B cell (primary cell): ENCODE results near the gene DNAI1. TPM values are rescaled to one million over a fixed set of nuclear protein-coding genes. Genes with fewer than 3 reads are reported as not detected.

ENCODE experiments used
- ATAC-seq: fragments of 200-7000 bp; cut with Tn5 transposase; one replicate; pipeline ENCODE4 v1.10.0; 2021; ENCODE audit warnings: low read depth, mild to moderate bottlenecking, moderate number of reproducible peaks, moderate library complexity
- CTCF ChIA-PET: fragments of 350-600 bp; sonication (Branson Sonifier 250); formaldehyde crosslinking; loops from one replicate; lab custom pipeline; 2021; ENCODE audit warnings: antibody characterized with exemption, inconsistent platforms; lab: Charles Lee
- POLR2A ChIA-PET: fragments of 350-600 bp; sonication (Branson Sonifier 250); formaldehyde crosslinking; loops from one replicate; lab custom pipeline; 2021; ENCODE audit warnings: antibody characterized with exemption; lab: Charles Lee
- DNase-seq: peaks from one replicate; pipeline ENCODE4 v3.0.0; 2013
- H2AFZ ChIP-seq: 2 replicates; pipeline ENCODE4 v1.6.1; 2012; ENCODE audit warnings: mild to moderate bottlenecking, low read depth, low read length; ENCODE audit not compliant: insufficient read depth, poor library complexity, severe bottlenecking
- H3K27ac ChIP-seq, 2 donors: 1 replicate in 1 of 2; 2 replicates in 1 of 2; pipeline ENCODE4 v1.5.1; 2012 to 2013; ENCODE audit warnings: low read length in 2 of 2, mild to moderate bottlenecking in 2 of 2, moderate library complexity in 1 of 2
- H3K27me3 ChIP-seq, 4 experiments: fragments of 200-600 bp in 1 of 4; sonication (generic) in 1 of 4; replicated peaks in 1 of 4; 1 replicate in 2 of 4; 2 replicates in 2 of 4; pipeline versions ENCODE4 v1.6.1 to v1.7.0; 2013 to 2016; ENCODE audit warnings: low read length in 3 of 4, mild to moderate bottlenecking in 2 of 4, mixed read lengths in 1 of 4, moderate library complexity in 1 of 4; ENCODE audit not compliant: insufficient read depth in 4 of 4, control insufficient read depth in 3 of 4; ENCODE audit errors: control extremely low read depth in 1 of 4
- H3K36me3 ChIP-seq, 2 experiments: replicated peaks in 1 of 2; 1 replicate in 1 of 2; 2 replicates in 1 of 2; pipeline versions ENCODE4 v1.6.1 to v1.7.1; 2013; ENCODE audit warnings: low read length in 1 of 2; ENCODE audit not compliant: insufficient read depth in 2 of 2, control insufficient read depth in 1 of 2; ENCODE audit errors: control extremely low read depth in 1 of 2, extremely low read depth in 1 of 2
- H3K4me1 ChIP-seq, 2 donors: fragments of 200-600 bp in 1 of 2; sonication (generic) in 1 of 2; 1 replicate in 1 of 2; 2 replicates in 1 of 2; pipeline versions ENCODE4 v1.5.1 to v1.6.1; 2013 to 2017; ENCODE audit warnings: low read length in 2 of 2; ENCODE audit not compliant: control insufficient read depth in 2 of 2, insufficient read depth in 2 of 2
- H3K4me2 ChIP-seq: replicated peaks from 2 replicates; pipeline ENCODE3; 2012; ENCODE audit warnings: mild to moderate bottlenecking, low read depth, low read length; ENCODE audit not compliant: poor library complexity, severe bottlenecking
- H3K4me3 ChIP-seq, 5 experiments: fragments of 200-600 bp in 1 of 5; sonication (generic) in 1 of 5; 1 replicate in 3 of 5; 2 replicates in 2 of 5; pipeline versions ENCODE4 v1.5.1 to v1.7.0; 2011 to 2016; ENCODE audit warnings: low read length in 4 of 5, mild to moderate bottlenecking in 4 of 5, low read depth in 2 of 5, control low read depth in 1 of 5, moderate library complexity in 1 of 5; ENCODE audit not compliant: insufficient read depth in 1 of 5; ENCODE audit errors: control extremely low read depth in 1 of 5, extremely low read depth in 1 of 5
- H3K79me2 ChIP-seq: fragments of 200-600 bp; sonication (generic); one replicate; pipeline ENCODE4 v1.6.0; 2016; ENCODE audit warnings: low read length; ENCODE audit not compliant: control insufficient read depth, insufficient read depth
- H3K9ac ChIP-seq: fragments of 200-600 bp; sonication (generic); 2 replicates; pipeline ENCODE4 v1.6.1; 2017; ENCODE audit warnings: mild to moderate bottlenecking, low read length, moderate library complexity
- H3K9me3 ChIP-seq, 3 donors: one replicate each; pipeline versions ENCODE4 v1.6.1 to v1.7.1; 2013; ENCODE audit warnings: low read length in 2 of 3; ENCODE audit not compliant: control insufficient read depth in 2 of 3, insufficient read depth in 1 of 3; ENCODE audit errors: control extremely low read depth in 1 of 3
- H4K20me1 ChIP-seq: 2 replicates; pipeline ENCODE4 v1.6.0; 2012; ENCODE audit warnings: mild to moderate bottlenecking, low read length; ENCODE audit not compliant: insufficient read depth, control insufficient read depth, poor library complexity, severe bottlenecking
- H3K27ac Mint-ChIP-seq: one replicate; pipeline ENCODE4 v1.8.0; 2021; ENCODE audit warnings: mixed read lengths
- H3K27me3 Mint-ChIP-seq: one replicate; pipeline ENCODE4 v1.8.0; 2021; ENCODE audit warnings: mixed read lengths
- H3K4me1 Mint-ChIP-seq: one replicate; pipeline ENCODE4 v1.8.0; 2021; ENCODE audit warnings: mixed read lengths
- H3K4me3 Mint-ChIP-seq: one replicate; pipeline ENCODE4 v1.8.0; 2021; ENCODE audit warnings: mixed read lengths
- H3K9me3 Mint-ChIP-seq: one replicate; pipeline ENCODE4 v1.8.0; 2022; ENCODE audit warnings: mixed read lengths; ENCODE audit not compliant: insufficient read depth
- EZH2 ChIP-seq: IDR thresholded peaks from 2 replicates; pipeline ENCODE4 v1.6.1; 2012; ENCODE audit warnings: borderline replicate concordance, low read depth, mild to moderate bottlenecking, moderate library complexity, low read length; ENCODE audit not compliant: insufficient read depth, poor library complexity, severe bottlenecking
- whole genome bisulfite sequencing: methylation state at CpG from one replicate; pipeline ENCODE4 v1.1.5; 2013; ENCODE audit warnings: missing lambda C conversion rate; ENCODE audit not compliant: insufficient coverage; 5-methylcytosine and 5-hydroxymethylcytosine counted together
- intact Hi-C: fragments of 100-400 bp; cut with micrococcal nuclease; formaldehyde crosslinking; loops from one replicate; pipeline ENCODE4 v1.10.0; 2022
- polyA plus RNA-seq: library from polyadenylated mRNA; depleted of rRNA; stranded (reverse); fragments of >200 nt; gene quantifications from 2 replicates; pipeline ENCODE4 v1.2.3, GENCODE V29; 2012
- total RNA-seq, 2 donors: library from RNA; stranded (reverse); fragments of 120-200 nt in 1 of 2; gene quantifications; 1 replicate in 1 of 2; 2 replicates in 1 of 2; pipeline versions ENCODE4 v1.2.3 to v1.2.4, GENCODE V29; 2013 to 2022
- TF ChIP-seq, protein P1 (sequence below): fragments of 200-600 bp; IDR thresholded peaks from one replicate; pipeline ENCODE4 v1.8.0; 2022; ENCODE audit warnings: antibody characterized with exemption, mild to moderate bottlenecking

Gene DNAI1
- total and polyA plus RNA-seq, 2 donors (not counting 1 experiment from before 2014, with no cell fraction given), result not detected

DNA sequence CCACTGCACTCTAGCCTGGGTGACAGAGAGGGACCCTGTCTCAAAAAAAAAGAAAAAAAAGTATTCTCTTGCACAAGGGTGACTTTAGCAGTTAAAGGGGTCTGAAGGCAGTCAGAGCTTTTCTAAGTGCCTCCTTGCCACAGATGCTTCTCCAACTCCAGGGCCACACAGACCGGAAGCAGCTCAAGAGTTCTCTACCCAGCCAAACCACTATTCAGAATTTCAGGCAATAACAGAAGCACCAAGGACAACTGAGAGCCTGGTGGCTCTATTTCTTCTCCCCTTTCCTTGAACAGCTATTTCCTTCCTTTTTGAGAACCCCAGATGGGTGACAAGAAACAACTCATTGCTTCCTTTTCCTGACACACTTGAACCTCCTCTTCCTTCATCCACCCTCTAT lies 2.5 kb upstream of the DNAI1 start:
- TF ChIP-seq, protein P1, sequence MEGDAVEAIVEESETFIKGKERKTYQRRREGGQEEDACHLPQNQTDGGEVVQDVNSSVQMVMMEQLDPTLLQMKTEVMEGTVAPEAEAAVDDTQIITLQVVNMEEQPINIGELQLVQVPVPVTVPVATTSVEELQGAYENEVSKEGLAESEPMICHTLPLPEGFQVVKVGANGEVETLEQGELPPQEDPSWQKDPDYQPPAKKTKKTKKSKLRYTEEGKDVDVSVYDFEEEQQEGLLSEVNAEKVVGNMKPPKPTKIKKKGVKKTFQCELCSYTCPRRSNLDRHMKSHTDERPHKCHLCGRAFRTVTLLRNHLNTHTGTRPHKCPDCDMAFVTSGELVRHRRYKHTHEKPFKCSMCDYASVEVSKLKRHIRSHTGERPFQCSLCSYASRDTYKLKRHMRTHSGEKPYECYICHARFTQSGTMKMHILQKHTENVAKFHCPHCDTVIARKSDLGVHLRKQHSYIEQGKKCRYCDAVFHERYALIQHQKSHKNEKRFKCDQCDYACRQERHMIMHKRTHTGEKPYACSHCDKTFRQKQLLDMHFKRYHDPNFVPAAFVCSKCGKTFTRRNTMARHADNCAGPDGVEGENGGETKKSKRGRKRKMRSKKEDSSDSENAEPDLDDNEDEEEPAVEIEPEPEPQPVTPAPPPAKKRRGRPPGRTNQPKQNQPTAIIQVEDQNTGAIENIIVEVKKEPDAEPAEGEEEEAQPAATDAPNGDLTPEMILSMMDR, result no peak
- no peak for TF ChIP-seq EZH2
- Mint-ChIP-seq H3K4me3 (peak overlapping the region; percentile 13), H3K9me3 (no peaks in the 10 kb centered on the region), H3K27me3 (peaks cover under 1% of the 10 kb centered on the region), H3K27ac (no peak overlapping the region), H3K4me1 (peaks cover 35% of the 10 kb centered on the region)
- H3K27ac ChIP-seq, result no peak overlapping the region
- H3K4me3 ChIP-seq, result no peak overlapping the region
- ATAC-seq (no peak), DNase-seq (no peak)
- ChIA-PET CTCF (interaction anchor here (1.1 to 2.0 kb wide), 2 partner anchors 11 to 13 kb away, joined by 3 to 5 read pairs; no protein-coding TSS in a partner anchor), POLR2A (no interaction called here)
- 22% methylated on average over 1 of the region's 1 CpG for WGBS
- no peak overlapping the region for H2AFZ ChIP-seq
- H3K79me2 ChIP-seq, result peaks cover 58% of the 10 kb centered on the region
- no peaks in the 10 kb centered on the region for H3K36me3 ChIP-seq
- peaks cover 49% of the 10 kb centered on the region for H4K20me1 ChIP-seq
- peaks cover 0 to 3% (median 0%) of the 10 kb centered on the region in 4 experiments for H3K27me3 ChIP-seq
- intact Hi-C loops, result loop anchor here (5.0 to 10.0 kb wide), 5 partner anchors 46 to 1271 kb away; partner anchors contain the start of gene UBE2R2
- no peak overlapping the region for H3K4me2 ChIP-seq
- peaks cover 14 to 24% of the 10 kb centered on the region in 2 donors for H3K4me1 ChIP-seq
- no peak overlapping the region for H3K9ac ChIP-seq
- peaks cover 0 to 4% (median 0%) of the 10 kb centered on the region in 3 donors for H3K9me3 ChIP-seq

DNA sequence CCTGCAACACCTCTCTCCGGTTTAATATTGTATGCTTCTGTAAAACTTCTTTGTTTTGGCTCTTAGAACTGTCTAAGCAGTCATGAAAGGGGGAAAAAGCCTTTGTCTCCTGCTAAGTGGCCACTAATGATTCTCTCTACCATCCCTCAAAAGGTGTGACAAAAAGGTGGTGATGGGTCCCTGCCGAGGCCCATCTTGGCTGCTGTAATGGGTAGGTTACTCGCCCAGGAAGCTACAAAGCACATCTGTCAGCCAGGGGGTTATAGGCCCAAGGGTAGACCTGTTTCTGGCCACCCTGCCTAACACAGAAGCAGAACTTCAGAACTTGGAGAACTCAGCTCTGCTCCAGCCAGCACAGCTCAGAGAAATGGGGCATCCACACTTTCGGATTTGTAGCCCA lies 1.9 kb upstream of the DNAI1 start:
- H2AFZ ChIP-seq, result no peak overlapping the region
- no peaks in the 10 kb centered on the region for H3K9me3 Mint-ChIP-seq
- H3K27ac ChIP-seq, result no peak overlapping the region
- H3K27me3 Mint-ChIP-seq, result peaks cover 6% of the 10 kb centered on the region
- DNase-seq (peak; percentile 20), ATAC-seq (no peak)
- peak overlapping the region; percentile 96 for H3K4me3 Mint-ChIP-seq
- POLR2A ChIA-PET, result no interaction called here
- no peak overlapping the region for H3K4me3 ChIP-seq
- CTCF ChIA-PET, result no interaction called here
- H3K9ac ChIP-seq, result no peak overlapping the region
- intact Hi-C loops, result loop anchor here (5.0 to 10.0 kb wide), 5 partner anchors 46 to 1271 kb away; partner anchors contain the start of gene UBE2R2
- WGBS, result 94% methylated on average over 2 of the region's 4 CpGs
- H3K9me3 ChIP-seq, result peaks cover 0 to 4% (median 0%) of the 10 kb centered on the region in 3 donors
- H3K36me3 ChIP-seq, result no peaks in the 10 kb centered on the region
- peaks cover 14 to 24% of the 10 kb centered on the region in 2 donors for H3K4me1 ChIP-seq
- peaks cover 35% of the 10 kb centered on the region for H3K4me1 Mint-ChIP-seq
- H3K27ac Mint-ChIP-seq, result no peak overlapping the region
- H3K27me3 ChIP-seq, result peaks cover 0 to 6% (median 2%) of the 10 kb centered on the region in 4 experiments
- peak overlapping the region; percentile 94 for H3K4me2 ChIP-seq
- H4K20me1 ChIP-seq, result peaks cover 49% of the 10 kb centered on the region
- TF ChIP-seq, protein P1, result no peak
- TF ChIP-seq EZH2, result no peak
- H3K79me2 ChIP-seq, result peaks cover 53% of the 10 kb centered on the region
